ENCODE data around the gene KRT27. TPM values are rescaled to one million over a fixed set of nuclear protein-coding genes. Genes with fewer than 3 reads are reported as not detected.
"Not testable (repeated sequence)": the region's sequence is repeated elsewhere in the genome, so short reads cannot be mapped to it uniquely, and the experiment has no call there.

KRT27 gene
- total RNA-seq, 1 donor from 2014 or later = not detected

DNA sequence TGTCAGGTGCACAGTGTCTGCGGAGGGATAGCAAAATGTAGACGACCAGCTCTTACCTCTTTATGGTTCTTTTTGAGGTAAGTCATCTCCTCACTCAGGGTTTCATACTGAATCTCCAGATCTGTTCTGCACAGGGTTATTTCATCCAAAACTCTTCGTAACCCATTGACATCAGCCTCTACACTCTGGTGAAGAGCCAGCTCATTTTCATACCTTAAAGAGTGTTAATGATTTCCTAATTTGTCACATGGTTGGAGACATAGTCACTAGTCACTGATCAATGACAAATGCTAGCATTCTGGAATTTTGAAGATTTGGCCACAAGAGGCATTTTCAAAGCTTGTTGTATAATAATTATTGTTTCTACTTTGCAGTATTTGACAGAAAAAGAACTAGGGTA lies 28.5 kb downstream of the KRT27 start:
- Histone ChIP-seq H3K27me3 (ENCODE audit: low read depth) (peaks cover 8% of the 10 kb centered on the region), H3K36me3 (no peaks in the 10 kb centered on the region), H3K4me1 (no peaks in the 10 kb centered on the region), H3K4me3 (no peak overlapping the region), H3K9me3 (peaks cover under 1% of the 10 kb centered on the region), H3K27ac (no peak overlapping the region)
- TF ChIP-seq, protein P1, sequence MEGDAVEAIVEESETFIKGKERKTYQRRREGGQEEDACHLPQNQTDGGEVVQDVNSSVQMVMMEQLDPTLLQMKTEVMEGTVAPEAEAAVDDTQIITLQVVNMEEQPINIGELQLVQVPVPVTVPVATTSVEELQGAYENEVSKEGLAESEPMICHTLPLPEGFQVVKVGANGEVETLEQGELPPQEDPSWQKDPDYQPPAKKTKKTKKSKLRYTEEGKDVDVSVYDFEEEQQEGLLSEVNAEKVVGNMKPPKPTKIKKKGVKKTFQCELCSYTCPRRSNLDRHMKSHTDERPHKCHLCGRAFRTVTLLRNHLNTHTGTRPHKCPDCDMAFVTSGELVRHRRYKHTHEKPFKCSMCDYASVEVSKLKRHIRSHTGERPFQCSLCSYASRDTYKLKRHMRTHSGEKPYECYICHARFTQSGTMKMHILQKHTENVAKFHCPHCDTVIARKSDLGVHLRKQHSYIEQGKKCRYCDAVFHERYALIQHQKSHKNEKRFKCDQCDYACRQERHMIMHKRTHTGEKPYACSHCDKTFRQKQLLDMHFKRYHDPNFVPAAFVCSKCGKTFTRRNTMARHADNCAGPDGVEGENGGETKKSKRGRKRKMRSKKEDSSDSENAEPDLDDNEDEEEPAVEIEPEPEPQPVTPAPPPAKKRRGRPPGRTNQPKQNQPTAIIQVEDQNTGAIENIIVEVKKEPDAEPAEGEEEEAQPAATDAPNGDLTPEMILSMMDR (IDR thresholded peaks at IDR 0.05) = no peak
- intact Hi-C loops (cut with DNase I) = no loop called here
- DNase-seq (no peak), ATAC-seq (no peak)

DNA sequence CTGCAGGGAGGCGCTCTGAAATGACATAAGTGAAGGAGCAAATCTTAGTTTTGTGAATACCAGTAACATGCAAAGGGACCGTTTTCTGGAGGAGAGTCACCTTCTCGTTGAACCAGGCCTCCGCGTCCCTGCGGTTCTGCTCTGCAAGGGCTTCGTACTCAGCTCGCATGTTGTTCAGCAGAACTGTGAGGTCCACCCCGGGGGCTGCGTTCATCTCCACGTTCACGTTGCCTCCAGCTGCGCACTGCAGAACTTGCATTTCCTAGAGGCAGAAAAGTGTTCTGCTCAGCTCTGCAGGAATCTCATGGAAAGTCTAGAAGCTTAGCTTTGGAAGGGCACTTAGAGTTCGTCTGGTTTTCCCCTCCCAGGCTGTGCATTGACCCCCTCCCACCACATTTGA lies 31.3 kb downstream of the KRT27 start:
- intact Hi-C loops (cut with DNase I) = no loop called here
- Histone ChIP-seq H3K36me3 (no peaks in the 10 kb centered on the region), H3K27me3 (ENCODE audit: low read depth) (peaks cover 9% of the 10 kb centered on the region), H3K27ac (no peak overlapping the region), H3K4me1 (no peaks in the 10 kb centered on the region), H3K4me3 (no peak overlapping the region), H3K9me3 (no peaks in the 10 kb centered on the region)
- ATAC-seq = no peak
- TF ChIP-seq, protein P1 (IDR thresholded peaks at IDR 0.05) = no peak
- DNase-seq = no peak

DNA sequence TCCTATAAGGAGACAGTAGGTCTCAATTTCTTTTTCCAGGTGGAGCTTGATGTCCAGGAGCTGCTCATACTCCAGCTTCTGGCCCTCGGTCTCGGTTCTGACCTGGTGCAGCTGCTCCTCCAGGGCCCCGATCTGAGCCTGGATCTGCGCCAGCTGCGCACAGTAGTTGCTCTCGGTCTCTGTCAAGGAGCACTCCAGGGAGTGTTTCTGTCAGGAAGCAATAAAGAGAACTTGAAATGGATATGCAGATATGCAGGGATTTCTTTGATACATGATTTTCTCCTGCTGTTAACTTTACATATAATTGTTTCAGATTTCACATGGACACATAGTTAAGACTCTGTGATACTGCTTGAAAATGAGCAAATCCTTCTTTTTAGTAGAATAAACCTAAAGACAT lies 32.0 kb downstream of the KRT27 start:
- DNase-seq = no peak
- Histone ChIP-seq H3K9me3 (no peaks in the 10 kb centered on the region), H3K27me3 (ENCODE audit: low read depth) (peaks cover 9% of the 10 kb centered on the region), H3K36me3 (no peaks in the 10 kb centered on the region), H3K4me3 (no peak overlapping the region), H3K27ac (no peak overlapping the region), H3K4me1 (no peaks in the 10 kb centered on the region)
- ATAC-seq = no peak
- TF ChIP-seq, protein P1 (IDR thresholded peaks at IDR 0.05) = no peak
- intact Hi-C loops (cut with DNase I) = no loop called here

DNA sequence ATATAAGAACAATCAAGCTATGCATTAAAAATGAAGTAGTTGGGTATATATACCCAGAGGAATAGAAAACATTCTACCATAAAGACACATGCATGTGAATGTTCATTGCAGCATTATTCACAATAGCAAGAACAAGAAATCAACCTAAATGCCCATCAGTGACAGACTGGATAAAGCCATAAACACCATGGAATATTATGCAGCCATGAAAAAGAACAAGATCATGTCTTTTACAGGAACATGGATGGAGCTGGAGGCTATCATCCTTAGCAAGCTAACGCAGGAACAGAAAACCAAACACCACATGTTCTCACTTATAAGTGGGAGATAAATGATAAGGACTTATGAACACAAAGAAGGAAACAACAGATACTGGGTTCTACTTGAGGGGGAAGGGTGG lies 33.7 kb downstream of the KRT27 start:
- H3K9me3 ChIP-seq; H3K27me3 ChIP-seq (ENCODE audit: low read depth); H3K36me3 ChIP-seq; H3K4me1 ChIP-seq; H3K27ac ChIP-seq; DNase-seq; intact Hi-C loops (cut with DNase I); ATAC-seq; H3K4me3 ChIP-seq: not testable (repeated sequence)

DNA sequence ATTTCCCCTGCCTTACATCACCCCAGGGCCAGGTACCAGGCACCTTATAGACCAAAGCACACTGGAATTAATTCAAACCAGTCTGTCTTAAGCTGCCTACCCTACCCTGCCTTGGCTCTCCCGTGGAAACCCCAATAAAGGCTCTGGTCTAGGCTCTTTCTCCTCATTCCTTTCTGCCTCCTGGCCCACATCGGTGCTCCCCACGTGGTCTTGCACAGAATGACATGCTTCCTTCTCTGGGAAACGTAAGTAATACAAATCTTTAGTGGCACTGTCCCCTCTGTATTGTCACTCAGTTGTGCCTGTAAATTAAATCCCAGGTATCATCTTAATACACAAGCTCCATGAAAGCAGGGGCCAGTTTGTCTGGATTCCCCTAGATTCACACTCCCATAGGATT lies 43.8 kb downstream of the KRT27 start:
- no peak overlapping the region for H3K4me3 ChIP-seq
- no peaks in the 10 kb centered on the region for H3K4me1 ChIP-seq
- no peaks in the 10 kb centered on the region for H3K36me3 ChIP-seq
- intact Hi-C loops (cut with DNase I) = no loop called here
- no peak for ATAC-seq
- DNase-seq = no peak
- no peak overlapping the region for H3K27ac ChIP-seq
- H3K27me3 ChIP-seq (ENCODE audit: low read depth) = no peaks in the 10 kb centered on the region
- TF ChIP-seq, protein P1 (IDR thresholded peaks at IDR 0.05) = no peak
- no peaks in the 10 kb centered on the region for H3K9me3 ChIP-seq

DNA sequence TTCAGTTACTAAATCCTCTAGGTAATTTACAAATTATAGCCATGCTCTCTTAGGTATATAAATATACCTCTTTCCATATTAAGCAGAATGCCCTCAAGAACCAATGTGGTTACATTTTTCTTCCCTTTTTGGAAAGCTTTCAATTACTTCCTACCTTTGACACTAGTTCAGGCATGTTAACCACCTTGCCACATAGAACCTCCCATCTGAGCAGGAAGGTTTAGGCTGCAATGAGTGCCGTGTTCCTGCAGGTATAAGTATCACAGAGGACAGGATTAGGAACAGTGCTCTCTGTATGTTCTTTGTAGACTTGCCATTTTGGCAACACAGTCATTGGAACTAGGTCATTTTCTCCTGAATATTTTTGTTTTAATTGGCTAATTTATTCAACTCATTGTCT lies 47.3 kb downstream of the KRT27 start:
- Histone ChIP-seq H3K36me3 (no peaks in the 10 kb centered on the region), H3K27ac (no peak overlapping the region), H3K27me3 (ENCODE audit: low read depth) (no peaks in the 10 kb centered on the region), H3K9me3 (no peaks in the 10 kb centered on the region), H3K4me1 (no peaks in the 10 kb centered on the region), H3K4me3 (no peak overlapping the region)
- no peak for DNase-seq
- ATAC-seq = no peak
- intact Hi-C loops (cut with DNase I) = no loop called here
- TF ChIP-seq, protein P1 (IDR thresholded peaks at IDR 0.05) = no peak
